Fibroblast of pulmonary artery (primary cell): ENCODE measurements around the gene GNB1L.

Source experiments
- DNase-seq: peaks from one replicate; pipeline ENCODE4 v3.0.0-alpha.2; 2010; ENCODE audit warnings: low read depth
- H3K4me3 ChIP-seq: replicated peaks from 2 replicates; pipeline ENCODE4 v1.5.1; 2011; ENCODE audit warnings: low read depth, mild to moderate bottlenecking, control low read depth, low read length, moderate library complexity
- TF ChIP-seq, protein P1 (sequence below): IDR thresholded peaks from 2 replicates; pipeline ENCODE4 v1.5.1; 2011; ENCODE audit warnings: mild to moderate bottlenecking, control low read depth, low read length, inconsistent platforms; ENCODE audit errors: missing control alignments

GNB1L gene

DNA sequence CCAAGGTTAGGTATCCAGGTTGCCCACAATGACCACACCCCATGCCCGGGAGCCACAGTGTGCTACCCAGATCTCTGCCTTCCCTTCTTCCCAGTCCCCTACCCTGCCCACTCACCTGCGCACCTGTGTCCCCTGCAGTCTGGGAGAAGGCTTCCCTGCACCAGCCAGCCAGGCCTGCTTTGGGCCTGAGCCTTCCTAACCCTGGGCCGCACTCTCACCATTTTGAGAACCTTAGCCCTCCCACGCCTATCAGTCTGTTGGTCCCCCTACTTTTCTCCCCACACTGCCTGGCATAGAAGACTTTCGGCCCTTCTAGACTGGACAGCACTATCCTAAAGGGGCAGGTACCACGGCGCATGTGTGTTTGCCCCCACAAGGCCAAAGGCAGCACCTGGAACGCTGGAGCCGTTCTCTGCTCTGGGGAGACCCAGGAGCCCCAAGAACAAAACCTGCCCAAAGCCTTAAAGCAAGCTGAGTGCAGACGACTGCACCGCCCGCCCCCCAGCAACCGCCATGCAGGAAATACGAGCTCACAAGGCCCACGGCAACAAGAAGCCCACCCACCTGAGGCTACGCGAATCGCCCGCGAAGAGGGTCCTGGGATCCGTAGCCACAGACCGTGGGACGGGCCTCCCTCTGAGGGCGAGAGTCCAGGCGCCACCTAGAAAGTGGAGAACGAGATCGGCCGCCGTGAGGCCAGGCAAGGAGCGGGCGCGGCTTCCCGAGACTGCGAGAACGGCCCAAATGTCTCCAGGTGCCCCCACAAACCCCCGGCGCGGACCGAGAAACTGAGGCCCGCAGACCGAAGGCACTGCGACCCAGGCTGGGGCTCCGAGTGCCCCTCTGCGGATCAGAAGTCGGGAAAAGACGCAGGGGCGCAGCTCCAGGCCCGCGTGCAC, 546 bp downstream of the GNB1L start:
- TF ChIP-seq, protein P1, sequence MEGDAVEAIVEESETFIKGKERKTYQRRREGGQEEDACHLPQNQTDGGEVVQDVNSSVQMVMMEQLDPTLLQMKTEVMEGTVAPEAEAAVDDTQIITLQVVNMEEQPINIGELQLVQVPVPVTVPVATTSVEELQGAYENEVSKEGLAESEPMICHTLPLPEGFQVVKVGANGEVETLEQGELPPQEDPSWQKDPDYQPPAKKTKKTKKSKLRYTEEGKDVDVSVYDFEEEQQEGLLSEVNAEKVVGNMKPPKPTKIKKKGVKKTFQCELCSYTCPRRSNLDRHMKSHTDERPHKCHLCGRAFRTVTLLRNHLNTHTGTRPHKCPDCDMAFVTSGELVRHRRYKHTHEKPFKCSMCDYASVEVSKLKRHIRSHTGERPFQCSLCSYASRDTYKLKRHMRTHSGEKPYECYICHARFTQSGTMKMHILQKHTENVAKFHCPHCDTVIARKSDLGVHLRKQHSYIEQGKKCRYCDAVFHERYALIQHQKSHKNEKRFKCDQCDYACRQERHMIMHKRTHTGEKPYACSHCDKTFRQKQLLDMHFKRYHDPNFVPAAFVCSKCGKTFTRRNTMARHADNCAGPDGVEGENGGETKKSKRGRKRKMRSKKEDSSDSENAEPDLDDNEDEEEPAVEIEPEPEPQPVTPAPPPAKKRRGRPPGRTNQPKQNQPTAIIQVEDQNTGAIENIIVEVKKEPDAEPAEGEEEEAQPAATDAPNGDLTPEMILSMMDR = no peak
- DNase-seq = peak; percentile 16
- peak overlapping the region; percentile 92 for H3K4me3 ChIP-seq

DNA sequence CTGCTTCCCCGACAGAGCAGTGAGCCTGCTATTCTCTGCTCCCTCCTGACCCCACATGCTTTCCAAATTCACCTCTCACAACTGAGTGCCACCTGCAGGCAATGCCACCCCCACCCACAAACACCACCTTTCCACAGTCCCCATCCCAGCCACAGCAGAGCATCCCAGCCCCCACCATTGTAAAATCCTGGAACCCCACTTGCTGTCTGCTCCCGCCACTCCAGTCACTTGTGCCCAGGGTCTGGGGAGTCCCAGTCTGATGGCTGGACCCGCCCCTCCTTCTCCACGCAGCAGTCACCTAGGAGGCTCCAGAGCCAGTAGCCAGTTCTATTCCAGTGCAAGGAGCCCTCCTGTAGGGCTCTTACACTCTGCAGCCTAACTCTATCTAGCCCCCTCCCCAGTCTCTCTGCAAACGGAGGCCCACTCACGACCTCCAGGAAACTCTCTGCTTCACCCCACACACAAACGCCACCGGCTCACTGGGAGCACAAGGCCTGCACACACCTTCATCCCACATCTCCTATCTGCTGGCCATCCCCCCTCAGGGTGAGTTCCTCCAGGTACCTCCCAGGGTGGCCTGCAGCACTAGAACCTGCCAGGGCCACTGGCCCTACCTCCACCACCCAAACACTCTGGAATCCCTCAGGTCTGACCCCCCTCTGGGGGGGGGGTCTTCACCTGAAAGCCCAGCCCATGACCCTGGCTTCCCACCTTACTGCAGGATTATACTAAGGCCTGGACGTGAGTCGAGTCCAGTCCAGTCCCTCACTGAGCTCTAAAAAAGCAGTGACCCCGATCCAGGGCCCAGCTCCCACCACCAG, 1.4 kb downstream of the GNB1L start:
- TF ChIP-seq, protein P1 = no peak
- no peak for DNase-seq
- H3K4me3 ChIP-seq = peak overlapping the region; percentile 92

DNA sequence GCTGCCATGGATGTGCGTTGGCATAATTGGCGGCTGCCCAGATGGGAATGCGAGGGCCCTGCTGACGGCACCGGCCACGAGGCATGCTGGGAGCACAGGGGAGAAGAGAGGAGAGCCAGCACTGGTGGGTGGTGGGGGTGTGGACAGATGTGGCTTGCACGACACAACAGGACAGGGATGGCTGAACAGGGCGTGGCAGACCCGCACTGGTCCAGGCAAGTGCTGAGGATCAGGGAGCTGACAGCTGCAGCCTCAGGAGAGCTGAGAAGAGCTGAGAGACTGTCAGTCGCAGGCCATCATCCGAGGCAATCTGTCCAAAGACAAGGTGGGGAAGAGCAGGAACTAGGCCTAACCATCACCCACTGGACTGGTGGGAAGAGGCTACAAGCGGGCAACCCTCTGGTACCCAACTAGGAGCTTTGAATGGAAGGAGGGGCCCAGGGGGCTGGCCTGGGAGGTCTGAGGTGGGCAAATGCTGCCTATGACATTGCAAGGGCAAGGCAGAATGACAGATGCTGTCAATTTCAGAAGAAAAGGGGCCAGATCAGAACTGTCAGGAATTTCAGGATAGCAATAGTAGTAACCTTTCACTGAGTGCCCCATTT, 2.4 kb downstream of the GNB1L start:
- no peak for DNase-seq
- TF ChIP-seq, protein P1 = no peak
- no peak overlapping the region for H3K4me3 ChIP-seq

DNA sequence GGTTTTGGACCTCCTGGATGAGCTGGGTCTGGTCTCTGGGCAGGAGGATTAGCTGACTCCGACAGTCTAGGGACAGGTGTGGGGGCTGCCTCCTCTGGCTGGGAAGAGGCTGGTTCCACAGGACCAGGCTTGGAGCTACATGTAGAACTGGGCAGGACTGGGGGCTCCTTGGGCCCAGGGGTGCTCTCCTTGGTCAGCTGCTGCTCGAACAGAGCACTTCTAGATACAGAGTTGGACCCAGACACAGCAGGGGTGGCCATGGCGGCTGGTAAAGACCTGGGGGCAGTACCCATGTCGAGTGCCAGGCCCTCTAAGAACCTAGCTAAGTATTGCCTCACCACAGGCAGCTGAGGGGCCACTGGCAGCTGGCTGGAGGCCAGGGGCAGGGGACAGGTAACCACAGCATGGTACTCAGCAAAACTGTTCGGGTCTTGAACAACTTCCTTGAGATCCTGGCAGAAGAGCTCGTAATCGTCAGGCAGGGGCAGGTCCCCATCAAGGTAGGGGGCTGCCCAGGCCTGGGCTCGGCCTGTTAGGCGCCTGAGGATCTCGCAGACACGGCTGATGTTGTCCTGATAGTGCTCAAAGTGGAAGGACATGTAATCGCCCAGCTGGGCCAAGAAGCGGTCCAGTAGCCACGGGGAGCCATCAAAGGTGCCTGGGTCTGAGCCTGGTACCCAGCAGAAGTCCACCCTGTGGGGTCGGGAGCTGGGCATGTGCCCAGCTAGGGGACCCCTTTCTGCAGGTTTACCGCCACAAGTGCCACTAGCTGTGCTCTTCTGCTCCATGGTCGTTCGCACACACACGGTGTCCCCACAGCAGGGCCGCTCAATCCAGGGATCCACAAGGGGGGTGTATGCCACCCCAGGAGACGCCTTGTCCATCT, 3.1 kb downstream of the GNB1L start:
- no peak overlapping the region for H3K4me3 ChIP-seq
- DNase-seq = no peak
- TF ChIP-seq, protein P1 = no peak

DNA sequence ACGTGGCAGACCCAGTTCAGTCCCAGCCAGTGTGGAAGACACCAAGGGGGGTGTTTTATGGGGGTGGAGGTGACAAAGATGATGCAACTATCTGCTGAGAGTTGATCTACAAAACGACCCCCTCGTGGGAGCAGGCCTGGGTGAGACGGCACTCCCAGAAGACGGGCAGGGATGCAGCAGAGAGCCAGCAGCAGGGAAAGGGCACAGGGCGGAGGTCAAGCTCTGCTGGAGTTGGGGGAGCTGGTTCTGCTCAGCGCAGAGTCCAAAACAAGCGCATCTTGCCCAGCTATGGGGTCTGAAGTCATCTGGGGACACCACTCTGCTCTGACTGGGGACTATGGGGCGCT, 3.9 kb downstream of the GNB1L start:
- TF ChIP-seq, protein P1 = no peak
- no peak overlapping the region for H3K4me3 ChIP-seq

More for the DNA sequence above, 3.9 kb downstream of the GNB1L start:
- no peak for DNase-seq
